Spleen (tissue), 13 donors: ENCODE results near the gene ACOD1. TPM values are rescaled to one million over a fixed set of nuclear protein-coding genes. Genes with fewer than 3 reads are reported as not detected.
A peak's percentile ranks its signal among the peaks of the same experiment; 100 is the strongest.
"Not testable (repeated sequence)": the region's sequence is repeated elsewhere in the genome, so short reads cannot be mapped to it uniquely, and the experiment has no call there.

Source experiments
- DNase-seq: peaks from one replicate; pipeline ENCODE4 v3.0.0-alpha.2; 2020
- H3K27ac ChIP-seq, 8 donors: fragments of 200-600 bp; sonication (generic) in 7 of 8; 1 replicate in 4 of 8; 2 replicates in 4 of 8; pipeline versions ENCODE4 v1.5.0 to v1.8.0; 2016 to 2021; ENCODE audit warnings: inconsistent platforms in 4 of 8, mild to moderate bottlenecking in 4 of 8, moderate library complexity in 1 of 8
- H3K27me3 ChIP-seq, 7 donors: fragments of 200-600 bp; sonication (generic) in 6 of 7; replicated peaks in 1 of 7; 1 replicate in 4 of 7; 2 replicates in 3 of 7; pipeline versions ENCODE4 v1.5.0 to v1.8.0; 2016 to 2021; ENCODE audit warnings: inconsistent platforms in 3 of 7, mild to moderate bottlenecking in 1 of 7
- H3K36me3 ChIP-seq, 6 donors: fragments of 200-600 bp; sonication (generic) in 5 of 6; 1 replicate in 4 of 6; 2 replicates in 2 of 6; pipeline versions ENCODE4 v1.5.0 to v1.8.0; 2016 to 2021; ENCODE audit warnings: inconsistent platforms in 2 of 6
- H3K4me1 ChIP-seq, 6 donors: fragments of 200-600 bp; sonication (generic) in 5 of 6; 1 replicate in 3 of 6; 2 replicates in 3 of 6; pipeline versions ENCODE4 v1.5.0 to v1.8.0; 2016 to 2021; ENCODE audit warnings: inconsistent platforms in 3 of 6
- H3K4me3 ChIP-seq, 8 donors: fragments of 200-600 bp; sonication (generic) in 7 of 8; 1 replicate in 4 of 8; 2 replicates in 4 of 8; pipeline versions ENCODE4 v1.5.0 to v1.8.0; 2016 to 2021; ENCODE audit warnings: inconsistent platforms in 4 of 8, mild to moderate bottlenecking in 4 of 8, moderate library complexity in 2 of 8
- H3K9me3 ChIP-seq, 8 donors: fragments of 200-600 bp; sonication (generic) in 7 of 8; 1 replicate in 4 of 8; 2 replicates in 4 of 8; pipeline versions ENCODE4 v1.5.0 to v1.8.0; 2016 to 2021; ENCODE audit warnings: inconsistent platforms in 4 of 8
- CTCF ChIP-seq, 11 experiments: fragments of 200-600 bp in 7 of 11; fragments of 450-650 bp in 4 of 11; sonication (generic) in 4 of 11; IDR thresholded peaks in 8 of 11; conservative IDR thresholded peaks in 3 of 11; 1 replicate in 7 of 11; 2 replicates in 4 of 11; pipeline versions ENCODE4 v1.4.0 to v1.8.0; 2016 to 2021; ENCODE audit warnings: antibody characterized with exemption in 11 of 11, inconsistent platforms in 4 of 11, mild to moderate bottlenecking in 1 of 11
- POLR2A ChIP-seq, 3 donors: fragments of 450-650 bp; IDR thresholded peaks; one replicate each; pipeline ENCODE4 v1.5.1; 2017; ENCODE audit warnings: antibody characterized with exemption in 3 of 3, mild to moderate bottlenecking in 1 of 3
- POLR2AphosphoS5 ChIP-seq, 3 donors: sonication (generic); formaldehyde crosslinking; IDR thresholded peaks; one replicate each; pipeline ENCODE4 v1.5.1; 2017; ENCODE audit warnings: antibody characterized with exemption in 3 of 3
- WGBS, 5 donors: extraction: QIAGEN DNeasy Blood & Tissue Kit in 3 of 5; methylation state at CpG; one replicate each; pipeline versions ENCODE4 v1.1.5 to v1.1.7; 2013 to 2018; 5-methylcytosine and 5-hydroxymethylcytosine counted together
- intact Hi-C: fragments of 100-400 bp; cut with DNase I; formaldehyde crosslinking; loops from one replicate; pipeline ENCODE4 v1.15.0; 2023; ENCODE audit warnings: low total_unique reads
- long read RNA-seq, 2 donors: transcript quantifications; one replicate each; lab custom pipeline, GENCODE V29; 2026
- polyA plus RNA-seq, 3 donors: library from polyadenylated mRNA; stranded (reverse); fragments of 200-250 nt; gene quantifications; one replicate each; pipeline ENCODE4 v1.2.1, GENCODE V29; 2013
- total RNA-seq, 7 donors: library from RNA; depleted of rRNA in 3 of 7; stranded (reverse); fragments of >200 nt in 3 of 7; fragmentation: NEBNext Ultra II Directional in 4 of 7; extraction: Animal tissue kit (Norgen Biotek cat#: 25700) in 4 of 7; gene quantifications; one replicate each; pipeline versions ENCODE4 v1.1.0 to v1.2.1, GENCODE V29; 2016 to 2021
- donor health status: healthy with polysubstance abuse.
- donor health status: DM: no; HTN: no; CAD: no; lungs with moderate emphysema.
- donor health status: DM: no; HTN: no; CAD: no.
- donor health status: Bipolar disorder and iron deficiency.
- donor health status: healthy.
- donor health status: DM: no; HTN: no; CAD: no.
- donor health status: DM: yes; HTN: yes; CAD: no.

The ACOD1 gene
- under 1 TPM in 3 of 7 donors, not detected in 4; 0.13 to 0.33 (median 0.17) TPM for total RNA-seq
- under 1 TPM in 1 of 3 donors, not detected in 2; 0.10 TPM for polyA plus RNA-seq
- long read RNA-seq, donor 1 = 0 reads
- long read RNA-seq, donor 2 = 0 reads

- H3K27ac ChIP-seq = no peak within 1 kb of the TSS
- TF ChIP-seq POLR2AphosphoS5 (IDR thresholded peaks at IDR 0.05) = no peak
- no peak for TF ChIP-seq POLR2A (IDR thresholded peaks at IDR 0.05)
- no peak for TF ChIP-seq CTCF (IDR thresholded peaks at IDR 0.05 in 8 of 11, conservative IDR thresholded peaks at IDR 0.05 in 3 of 11)
- peaks cover 0 to 6% (median 0%) of the 10 kb centered on the region in 7 donors for H3K27me3 ChIP-seq
- no peak within 1 kb of the TSS for H3K4me3 ChIP-seq
- intact Hi-C loops = no loop called here
- peaks cover 0 to 7% (median 1%) of the 10 kb centered on the region in 8 donors for H3K9me3 ChIP-seq
- H3K4me1 ChIP-seq = peaks cover 0 to 4% (median 0%) of the 10 kb centered on the region in 6 donors
- no peaks in the 10 kb centered on the region for H3K36me3 ChIP-seq
- WGBS, 5 donors = 33 to 63% (median 56%) methylated on average over 2 of the region's 2 CpGs
- no peak for DNase-seq
Measured at GRCh38 chr13:76948149-76948548, at the start of gene ACOD1. TSS of gene ACOD1 (plus strand) at chr13:76948511. CDS start at chr13:76948559, 48 bp downstream.

GRCh38 chr13:76899066-76899465 lies 49.2 kb upstream of the ACOD1 start:
- H3K27me3 ChIP-seq, H3K27ac ChIP-seq, H3K36me3 ChIP-seq, DNase-seq, intact Hi-C loops, H3K4me3 ChIP-seq: not testable (repeated sequence)
- H3K4me1 ChIP-seq = peaks cover 0 to 19% (median 2%) of the 10 kb centered on the region in 6 donors
- 87 to 96% (median 90%) methylated on average over 4 of the region's 4 CpGs for WGBS, 5 donors
- H3K9me3 ChIP-seq = peaks cover 0 to 24% (median 15%) of the 10 kb centered on the region in 8 donors

- WGBS, 5 donors = 24 to 29% (median 27%) methylated on average over 3 of the region's 3 CpGs
Measured at GRCh38 chr13:76903544-76904162, 44.7 kb upstream of the ACOD1 start.

GRCh38 chr13:76904507-76904906 lies 43.8 kb upstream of the ACOD1 start:
- Histone ChIP-seq H3K4me1 (peaks cover 0 to 8% (median 2%) of the 10 kb centered on the region in 6 donors), H3K9me3 (peaks cover 0 to 5% (median 1%) of the 10 kb centered on the region in 8 donors), H3K27ac (no peak overlapping the region), H3K36me3 (no peaks in the 10 kb centered on the region), H3K27me3 (peaks cover 0 to 9% (median 0%) of the 10 kb centered on the region in 7 donors), H3K4me3 (no peak overlapping the region)
- no peak for TF ChIP-seq POLR2AphosphoS5 (IDR thresholded peaks at IDR 0.05)
- no peak for DNase-seq
- intact Hi-C loops = loop anchor here (5.0 to 10.0 kb wide), 2 partner anchors 240 to 1027 kb away; no protein-coding TSS in a partner anchor
- 43 to 70% (median 67%) methylated on average over 2 of the region's 2 CpGs for WGBS, 5 donors

More at GRCh38 chr13:76903544-76904162, 44.7 kb upstream of the ACOD1 start:
- no peak overlapping the region for H3K27ac ChIP-seq
- no peaks in the 10 kb centered on the region for H3K36me3 ChIP-seq
- TF ChIP-seq POLR2AphosphoS5 (IDR thresholded peaks at IDR 0.05) = no peak
- TF ChIP-seq CTCF (IDR thresholded peaks at IDR 0.05 in 8 of 11, conservative IDR thresholded peaks at IDR 0.05 in 3 of 11) = peak; percentile 91 to 98 (median 95)
- H3K27me3 ChIP-seq = peaks cover 0 to 9% (median 0%) of the 10 kb centered on the region in 7 donors
- intact Hi-C loops = loop anchor here (5.0 to 10.0 kb wide), 2 partner anchors 239 to 1026 kb away; no protein-coding TSS in a partner anchor
- H3K4me3 ChIP-seq = no peak overlapping the region
- DNase-seq = peak; percentile 83
- H3K9me3 ChIP-seq = peaks cover 0 to 14% (median 10%) of the 10 kb centered on the region in 8 donors
- peaks cover 0 to 8% (median 2%) of the 10 kb centered on the region in 6 donors for H3K4me1 ChIP-seq

GRCh38 chr13:76912476-76912875 lies 35.8 kb upstream of the ACOD1 start:
- DNase-seq = no peak
- no peak for TF ChIP-seq CTCF (IDR thresholded peaks at IDR 0.05 in 8 of 11, conservative IDR thresholded peaks at IDR 0.05 in 3 of 11)
- no peak for TF ChIP-seq POLR2AphosphoS5 (IDR thresholded peaks at IDR 0.05)
- TF ChIP-seq POLR2A (IDR thresholded peaks at IDR 0.05) = no peak
- Histone ChIP-seq H3K4me3 (no peak overlapping the region), H3K36me3 (no peaks in the 10 kb centered on the region), H3K27ac (no peak overlapping the region), H3K9me3 (no peaks in the 10 kb centered on the region), H3K4me1 (no peaks in the 10 kb centered on the region), H3K27me3 (peaks cover 0 to 5% (median 0%) of the 10 kb centered on the region in 7 donors)
- WGBS, 5 donors = 73 to 94% (median 89%) methylated on average over 3 of the region's 3 CpGs
- intact Hi-C loops = no loop called here
